Adrenal gland (tissue), 12 donors: ENCODE data around the gene PLEKHA6. TPM values are rescaled to one million over a fixed set of nuclear protein-coding genes. Genes with fewer than 3 reads are reported as not detected.
"Not testable (repeated sequence)": the region's sequence is repeated elsewhere in the genome, so short reads cannot be mapped to it uniquely, and the experiment has no call there.

Source experiments
- DNase-seq, 7 donors: peaks; one replicate each; pipeline ENCODE4 v3.0.0-alpha.2; 2019 to 2020
- H3K27ac ChIP-seq, 5 donors: fragments of 200-600 bp; sonication (generic) in 4 of 5; 1 replicate in 3 of 5; 2 replicates in 2 of 5; pipeline versions ENCODE4 v1.5.1 to v1.8.0; 2016 to 2020; ENCODE audit warnings: mild to moderate bottlenecking in 1 of 5
- H3K27me3 ChIP-seq: fragments of 200-600 bp; 2 replicates; pipeline ENCODE4 v1.8.0; 2021
- H3K36me3 ChIP-seq, 2 donors: fragments of 200-600 bp; replicated peaks in 1 of 2; 1 replicate in 1 of 2; 2 replicates in 1 of 2; pipeline versions ENCODE4 v1.5.1 to v1.8.0; 2018 to 2022
- H3K4me1 ChIP-seq, 2 donors: fragments of 200-600 bp; replicated peaks in 1 of 2; 1 replicate in 1 of 2; 2 replicates in 1 of 2; pipeline versions ENCODE4 v1.5.1 to v1.8.0; 2018 to 2021
- H3K4me3 ChIP-seq, 4 donors: fragments of 200-600 bp; sonication (generic) in 3 of 4; one replicate each; pipeline ENCODE4 v1.5.1; 2016 to 2018
- H3K9me3 ChIP-seq, 3 donors: fragments of 200-600 bp; sonication (generic) in 1 of 3; replicated peaks in 1 of 3; 1 replicate in 2 of 3; 2 replicates in 1 of 3; pipeline versions ENCODE4 v1.5.1 to v1.8.0; 2016 to 2021
- POLR2A ChIP-seq, 2 donors: fragments of 450-650 bp; IDR thresholded peaks; one replicate each; pipeline ENCODE4 v1.6.1; 2017; ENCODE audit warnings: antibody characterized with exemption in 2 of 2, mild to moderate bottlenecking in 2 of 2, moderate library complexity in 1 of 2
- WGBS, 4 donors: extraction: QIAGEN DNeasy Blood & Tissue Kit in 2 of 4; methylation state at CpG; one replicate each; pipeline versions ENCODE4 v1.1.5 to v1.1.7; 2013 to 2017; 5-methylcytosine and 5-hydroxymethylcytosine counted together
- intact Hi-C, 2 donors: fragments of 100-400 bp; cut with DNase I; formaldehyde crosslinking; loops; one replicate each; pipeline versions ENCODE4 v1.14.1 to v1.15.0; 2022 to 2023
- polyA plus RNA-seq, 3 donors: library from polyadenylated mRNA; stranded (reverse); fragments of 200-250 nt in 2 of 3; fragments of 350-450 nt in 1 of 3; fragmentation: Illumina TruSeq in 1 of 3; extraction: RNeasy Lipid Tissue Mini Kit (QIAGEN cat#74804) in 1 of 3; gene quantifications; one replicate each; pipeline ENCODE4 v1.2.3, GENCODE V29; 2013 to 2014
- total RNA-seq, 9 donors: library from RNA; depleted of rRNA in 4 of 9; stranded (reverse); fragments of >200 nt in 4 of 9; fragments of 120-200 nt in 1 of 9; fragmentation: NEBNext Ultra II Directional in 1 of 9; extraction: Animal tissue kit (Norgen Biotek cat#: 25700) in 1 of 9; gene quantifications; one replicate each; pipeline versions ENCODE4 v1.1.0 to v1.2.4, GENCODE V29; 2013 to 2023
- TF ChIP-seq, protein P1 (sequence below), 6 experiments: fragments of 450-650 bp in 4 of 6; fragments of 200-600 bp in 2 of 6; sonication (generic) in 1 of 6; IDR thresholded peaks; 1 replicate in 5 of 6; 2 replicates in 1 of 6; pipeline versions ENCODE4 v1.5.1 to v1.8.0; 2016 to 2021; ENCODE audit warnings: antibody characterized with exemption in 6 of 6, mild to moderate bottlenecking in 2 of 6, moderate library complexity in 1 of 6
- donor health status: healthy with polysubstance abuse.
- donor health status: Bipolar disorder and iron deficiency.
- donor health status: DM: yes; HTN: yes; CAD: no.
- donor health status: DM: no; HTN: no; CAD: no.
- donor health status: DM: no; HTN: no; CAD: no.
- donor health status: DM: yes; HTN: yes; CAD: no.

Gene PLEKHA6
- total and polyA plus RNA-seq, 12 donors, result 2.2 to 13.8 (median 5.1) TPM

DNA sequence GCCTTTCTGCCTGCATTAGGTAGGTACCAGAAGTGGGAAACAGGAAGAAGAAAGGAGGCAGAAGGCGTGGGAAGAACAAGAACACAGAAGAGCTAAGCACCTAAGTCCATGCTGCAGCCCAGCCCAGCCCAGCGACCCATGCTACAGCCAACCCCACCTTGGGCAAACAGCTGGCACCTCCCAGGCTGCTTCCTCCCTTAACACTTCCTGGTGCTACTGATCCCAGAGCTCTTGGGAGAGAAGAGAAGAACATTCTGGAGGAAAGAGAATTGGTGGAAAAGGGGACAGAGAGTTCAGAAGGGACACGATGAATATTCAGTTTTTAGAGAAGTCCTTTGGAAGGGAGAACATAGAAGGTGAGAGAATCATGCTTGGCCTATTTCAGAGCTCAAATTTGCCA, 28.5 kb downstream of the PLEKHA6 start:
- intact Hi-C loops, result no loop called here
- Histone ChIP-seq H3K4me1 (peaks cover 0 to 11% of the 10 kb centered on the region in 2 donors), H3K27ac (no peak overlapping the region), H3K36me3 (no peaks in the 10 kb centered on the region), H3K27me3 (no peaks in the 10 kb centered on the region), H3K4me3 (no peak overlapping the region), H3K9me3 (no peaks in the 10 kb centered on the region)
- no peak for DNase-seq
- WGBS, 4 donors, result 73 to 88% (median 85%) methylated on average over 3 of the region's 3 CpGs
- no peak for TF ChIP-seq POLR2A (IDR thresholded peaks at IDR 0.05)
- TF ChIP-seq, protein P1, sequence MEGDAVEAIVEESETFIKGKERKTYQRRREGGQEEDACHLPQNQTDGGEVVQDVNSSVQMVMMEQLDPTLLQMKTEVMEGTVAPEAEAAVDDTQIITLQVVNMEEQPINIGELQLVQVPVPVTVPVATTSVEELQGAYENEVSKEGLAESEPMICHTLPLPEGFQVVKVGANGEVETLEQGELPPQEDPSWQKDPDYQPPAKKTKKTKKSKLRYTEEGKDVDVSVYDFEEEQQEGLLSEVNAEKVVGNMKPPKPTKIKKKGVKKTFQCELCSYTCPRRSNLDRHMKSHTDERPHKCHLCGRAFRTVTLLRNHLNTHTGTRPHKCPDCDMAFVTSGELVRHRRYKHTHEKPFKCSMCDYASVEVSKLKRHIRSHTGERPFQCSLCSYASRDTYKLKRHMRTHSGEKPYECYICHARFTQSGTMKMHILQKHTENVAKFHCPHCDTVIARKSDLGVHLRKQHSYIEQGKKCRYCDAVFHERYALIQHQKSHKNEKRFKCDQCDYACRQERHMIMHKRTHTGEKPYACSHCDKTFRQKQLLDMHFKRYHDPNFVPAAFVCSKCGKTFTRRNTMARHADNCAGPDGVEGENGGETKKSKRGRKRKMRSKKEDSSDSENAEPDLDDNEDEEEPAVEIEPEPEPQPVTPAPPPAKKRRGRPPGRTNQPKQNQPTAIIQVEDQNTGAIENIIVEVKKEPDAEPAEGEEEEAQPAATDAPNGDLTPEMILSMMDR (IDR thresholded peaks at IDR 0.05), result no peak

DNA sequence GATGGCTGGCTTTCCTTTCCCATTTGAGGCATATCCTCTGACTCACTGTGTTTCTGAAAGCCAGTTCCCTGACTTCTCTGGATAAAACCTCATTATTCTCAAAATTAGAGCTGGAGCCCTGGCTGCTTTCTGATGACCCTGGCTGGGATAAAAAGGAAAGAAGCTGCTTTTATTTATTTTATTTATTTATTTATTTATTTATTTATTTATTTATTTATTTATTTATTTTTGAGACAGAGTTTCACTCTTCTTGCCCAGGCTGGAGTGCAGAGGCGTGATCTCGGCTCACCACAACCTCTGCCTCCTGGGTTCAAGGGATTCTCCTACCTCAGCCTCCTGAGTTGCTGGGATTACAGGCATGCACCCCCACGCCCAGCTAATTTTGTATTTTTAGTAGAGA, 31.9 kb downstream of the PLEKHA6 start:
- H3K27ac ChIP-seq, H3K27me3 ChIP-seq, H3K36me3 ChIP-seq, intact Hi-C loops, DNase-seq, H3K4me3 ChIP-seq, H3K9me3 ChIP-seq: not testable (repeated sequence)
- WGBS, 4 donors, result 90 to 98% (median 94%) methylated on average over 3 of the region's 3 CpGs
- H3K4me1 ChIP-seq, result peaks cover 0 to 11% of the 10 kb centered on the region in 2 donors

DNA sequence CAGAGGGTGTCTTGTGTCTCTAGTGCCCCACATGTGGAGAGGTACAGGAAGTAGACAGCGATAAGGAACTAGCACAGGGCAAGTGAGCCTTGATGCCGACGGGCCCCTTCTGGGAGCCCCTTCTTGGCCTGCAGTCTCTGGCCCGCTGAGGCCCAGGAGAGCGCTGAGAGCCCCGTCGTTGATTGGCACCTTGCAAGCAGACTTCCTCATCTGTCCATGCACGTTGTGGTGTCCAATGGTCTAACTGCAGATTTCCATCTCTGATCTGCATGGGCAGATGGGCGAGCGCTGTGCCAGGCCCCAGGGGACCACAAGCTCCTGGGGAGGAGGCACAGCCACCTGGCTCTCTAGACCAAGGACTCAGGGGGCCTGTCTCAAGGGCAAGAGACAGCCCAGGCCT, 32.4 kb downstream of the PLEKHA6 start:
- H3K4me3 ChIP-seq, result no peak overlapping the region
- no peaks in the 10 kb centered on the region for H3K9me3 ChIP-seq
- WGBS, 4 donors, result 46 to 52% (median 51%) methylated on average over 8 to 10 of the region's 10 CpGs
- peaks cover 0 to 11% of the 10 kb centered on the region in 2 donors for H3K4me1 ChIP-seq
- DNase-seq, result peak in 1 of 7 donors; percentile 21
- TF ChIP-seq POLR2A (IDR thresholded peaks at IDR 0.05), result no peak
- TF ChIP-seq, protein P1 (IDR thresholded peaks at IDR 0.05), result no peak
- H3K36me3 ChIP-seq, result no peaks in the 10 kb centered on the region
- H3K27me3 ChIP-seq, result no peaks in the 10 kb centered on the region
- peak overlapping the region in 3 of 5 donors; percentile 24 to 58 (median 45) for H3K27ac ChIP-seq
- intact Hi-C loops, result no loop called here

DNA sequence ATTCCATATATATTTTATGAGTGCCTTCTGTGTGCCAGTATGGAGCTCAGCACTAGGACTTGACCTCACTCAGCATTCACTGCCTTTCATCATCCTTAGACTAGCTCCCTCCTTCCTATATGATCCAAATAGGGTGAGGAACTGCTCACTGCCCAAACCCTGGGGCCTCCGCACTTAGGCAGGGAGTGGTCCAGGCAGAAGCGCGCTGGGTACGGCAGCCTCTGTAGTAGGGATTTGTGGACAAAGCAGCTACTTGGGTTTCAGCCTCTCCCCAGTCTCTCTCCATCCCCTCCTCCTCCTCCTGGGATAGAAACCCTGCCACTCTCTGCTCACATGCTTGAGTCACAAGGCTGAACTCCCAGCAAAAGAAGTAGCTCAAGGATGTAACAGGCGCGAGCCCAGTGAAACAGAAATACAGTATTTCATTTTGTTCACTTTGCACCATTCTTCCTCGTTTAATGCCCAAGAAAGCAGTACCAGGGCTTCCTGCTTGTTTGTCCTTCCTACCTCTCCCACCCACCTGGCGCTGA, 32.9 kb downstream of the PLEKHA6 start:
- peaks cover 0 to 15% of the 10 kb centered on the region in 2 donors for H3K4me1 ChIP-seq
- 47 to 62% (median 58%) methylated on average over 8 of the region's 8 CpGs for WGBS, 4 donors
- no peak overlapping the region for H3K4me3 ChIP-seq
- peak in 6 of 7 donors; percentile 41 to 52 (median 49) for DNase-seq
- no peak for TF ChIP-seq POLR2A (IDR thresholded peaks at IDR 0.05)
- TF ChIP-seq, protein P1 (IDR thresholded peaks at IDR 0.05), result no peak
- peak overlapping the region in 3 of 5 donors; percentile 24 to 58 (median 45) for H3K27ac ChIP-seq
- no peaks in the 10 kb centered on the region for H3K27me3 ChIP-seq
- H3K9me3 ChIP-seq, result no peaks in the 10 kb centered on the region
- intact Hi-C loops, result no loop called here
- no peaks in the 10 kb centered on the region for H3K36me3 ChIP-seq

DNA sequence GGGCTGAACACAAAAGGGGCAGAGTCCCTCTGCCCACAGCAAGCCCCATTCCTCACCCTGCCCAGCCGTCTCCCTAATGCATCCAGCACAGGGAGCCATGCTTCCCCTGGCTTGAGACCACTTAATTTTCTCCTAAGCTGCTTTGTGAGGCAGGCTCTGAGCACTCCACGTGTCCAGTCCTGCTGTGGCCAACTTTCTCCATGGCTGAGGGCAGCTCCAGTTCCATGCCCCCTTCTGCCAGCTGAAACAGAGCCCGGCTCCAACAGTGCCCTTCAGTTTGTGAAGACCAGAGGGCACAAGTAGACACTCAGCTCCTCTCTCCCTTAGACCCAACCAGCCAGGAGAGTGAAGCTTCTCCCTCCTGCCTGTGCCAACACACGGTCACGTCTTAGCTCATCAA, 33.8 kb downstream of the PLEKHA6 start:
- intact Hi-C loops, result no loop called here
- Histone ChIP-seq H3K27ac (no peak overlapping the region), H3K27me3 (no peaks in the 10 kb centered on the region), H3K9me3 (no peaks in the 10 kb centered on the region), H3K36me3 (no peaks in the 10 kb centered on the region), H3K4me1 (peaks cover 0 to 21% of the 10 kb centered on the region in 2 donors), H3K4me3 (no peak overlapping the region)
- no peak for TF ChIP-seq POLR2A (IDR thresholded peaks at IDR 0.05)
- TF ChIP-seq, protein P1 (IDR thresholded peaks at IDR 0.05), result no peak
- DNase-seq, result no peak
- 89 to 97% (median 94%) methylated on average over 3 to 5 of the region's 5 CpGs for WGBS, 4 donors
